H1 (cell line): ENCODE data around the gene OR2F2. TPM values are rescaled to one million over a fixed set of nuclear protein-coding genes. Genes with fewer than 3 reads are reported as not detected.

Experiments
- CBX8 ChIP-seq: fragments of 300-800, 300-1000 bp; sonication (generic); IDR thresholded peaks from 2 replicates; pipeline ENCODE4 v1.7.1; 2016; ENCODE audit warnings: low read depth, low read length, borderline replicate concordance
- RAD21 ChIP-seq, 2 experiments: IDR thresholded peaks in 1 of 2; conservative IDR thresholded peaks in 1 of 2; 2 replicates each; pipeline ENCODE4 v1.6.1; 2011; ENCODE audit warnings: low read depth in 2 of 2, low read length in 2 of 2, improper control_type of control experiment in 1 of 2, inconsistent platforms in 1 of 2, mild to moderate bottlenecking in 1 of 2, moderate library complexity in 1 of 2
- SP2 ChIP-seq: IDR thresholded peaks from 2 replicates; pipeline ENCODE4 v1.6.1; 2012; ENCODE audit warnings: mild to moderate bottlenecking, low read length, inconsistent platforms
- polyA plus RNA-seq, 7 experiments: library from polyadenylated mRNA; depleted of rRNA in 3 of 7; stranded (reverse) in 5 of 7; unstranded in 2 of 7; fragments of >200 nt in 5 of 7; fragments of 200-250 nt in 2 of 7; gene quantifications; 1 replicate in 5 of 7; 2 replicates in 1 of 7; 4 replicates in 1 of 7; pipeline versions ENCODE4 v1.2.1 to v1.2.3, GENCODE V29; 2011 to 2013; ENCODE audit warnings: missing spikeins in 2 of 7, mixed read lengths in 2 of 7
- total RNA-seq: library from RNA; stranded (reverse); fragmentation: NEBNext Ultra II Directional; extraction: Animal tissue kit (Norgen Biotek cat#: 25700); gene quantifications from 2 replicates; pipeline ENCODE4 v1.2.1, GENCODE V29; 2021
- TF ChIP-seq, protein P1 (sequence below): IDR thresholded peaks from 2 replicates; pipeline ENCODE4 v1.6.1; 2012; ENCODE audit warnings: low read length, inconsistent platforms

Gene OR2F2
- total and polyA plus RNA-seq, 2 of the 8 experiments (the other 6 are each of a cell fraction or from before 2014, with no cell fraction given): not detected

DNA sequence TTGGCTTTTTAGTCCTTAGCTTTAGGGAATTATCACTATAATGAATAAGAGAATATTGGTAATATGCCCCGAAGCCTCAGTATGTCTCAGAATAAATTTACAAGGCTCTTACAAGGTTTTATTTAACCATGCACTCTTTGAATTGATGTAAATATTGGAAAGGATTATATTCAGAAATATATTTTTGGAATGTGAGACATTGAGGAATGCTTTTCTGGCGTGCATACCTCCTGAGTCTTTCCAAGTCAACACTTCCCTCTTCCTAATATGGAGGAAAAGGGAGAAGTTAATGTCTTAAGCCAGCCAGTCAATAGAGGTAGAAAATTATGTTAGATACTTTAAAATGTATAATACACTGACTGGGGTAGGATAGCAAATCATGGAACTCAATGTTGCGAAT, 18.4 kb downstream of the OR2F2 start (continued):
- TF ChIP-seq, protein P1, sequence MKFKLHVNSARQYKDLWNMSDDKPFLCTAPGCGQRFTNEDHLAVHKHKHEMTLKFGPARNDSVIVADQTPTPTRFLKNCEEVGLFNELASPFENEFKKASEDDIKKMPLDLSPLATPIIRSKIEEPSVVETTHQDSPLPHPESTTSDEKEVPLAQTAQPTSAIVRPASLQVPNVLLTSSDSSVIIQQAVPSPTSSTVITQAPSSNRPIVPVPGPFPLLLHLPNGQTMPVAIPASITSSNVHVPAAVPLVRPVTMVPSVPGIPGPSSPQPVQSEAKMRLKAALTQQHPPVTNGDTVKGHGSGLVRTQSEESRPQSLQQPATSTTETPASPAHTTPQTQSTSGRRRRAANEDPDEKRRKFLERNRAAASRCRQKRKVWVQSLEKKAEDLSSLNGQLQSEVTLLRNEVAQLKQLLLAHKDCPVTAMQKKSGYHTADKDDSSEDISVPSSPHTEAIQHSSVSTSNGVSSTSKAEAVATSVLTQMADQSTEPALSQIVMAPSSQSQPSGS: no peak
- TF ChIP-seq SP2 (no peak), RAD21 (IDR thresholded peaks at IDR 0.05 in 1 of 2, conservative IDR thresholded peaks at IDR 0.05 in 1 of 2; ENCODE audit: low read depth in 2 of 2, low read length in 2 of 2) (no peak), CBX8 (no peak)
